AG04450 (cell line): ENCODE measurements around the gene FKBP8. TPM values are rescaled to one million over a fixed set of nuclear protein-coding genes. Genes with fewer than 3 reads are reported as not detected.
A peak's percentile ranks its signal among the peaks of the same experiment; 100 is the strongest.

Experiments used
- CTCF ChIA-PET: fragments of 300-600, 350-600 bp; formaldehyde crosslinking; extraction: SDS; loops from one replicate; lab custom pipeline; 2022; ENCODE audit warnings: antibody characterized with exemption, inconsistent platforms; lab: Charles Lee
- POLR2A ChIA-PET: fragments of 350-600 bp; formaldehyde crosslinking; extraction: SDS; loops from one replicate; lab custom pipeline; 2021; ENCODE audit warnings: antibody characterized with exemption, inconsistent platforms; lab: Yijun Ruan, JAX
- DNase-seq: peaks from one replicate; pipeline ENCODE4 v3.0.0-alpha.2; 2011; ENCODE audit warnings: low read depth, low spot score
- H3K27ac ChIP-seq: one replicate; pipeline ENCODE4 v1.5.1; 2012; ENCODE audit warnings: low read depth, low read length, control low read depth
- H3K27me3 ChIP-seq: one replicate; pipeline ENCODE4 v1.6.0; 2012; ENCODE audit warnings: low read length; ENCODE audit not compliant: control insufficient read depth, insufficient read depth
- H3K4me3 ChIP-seq: 2 replicates; pipeline ENCODE4 v1.5.1; 2011; ENCODE audit warnings: mild to moderate bottlenecking, low read depth, low read length, control low read depth
- H3K9me3 ChIP-seq: 2 replicates; pipeline ENCODE4 v1.5.1; 2012; ENCODE audit warnings: low read length; ENCODE audit not compliant: control insufficient read depth, insufficient read depth
- polyA plus RNA-seq: library from polyadenylated mRNA; depleted of rRNA; stranded (reverse); fragments of >200 nt; gene quantifications from 2 replicates; pipeline ENCODE4 v1.2.3, GENCODE V29; 2011
- TF ChIP-seq, protein P1 (sequence below): IDR thresholded peaks from 2 replicates; pipeline ENCODE4 v1.5.1; 2011; ENCODE audit warnings: low read depth, low read length, control low read depth, inconsistent platforms

FKBP8 gene
- polyA plus RNA-seq, 1 experiment: 123 TPM

DNA sequence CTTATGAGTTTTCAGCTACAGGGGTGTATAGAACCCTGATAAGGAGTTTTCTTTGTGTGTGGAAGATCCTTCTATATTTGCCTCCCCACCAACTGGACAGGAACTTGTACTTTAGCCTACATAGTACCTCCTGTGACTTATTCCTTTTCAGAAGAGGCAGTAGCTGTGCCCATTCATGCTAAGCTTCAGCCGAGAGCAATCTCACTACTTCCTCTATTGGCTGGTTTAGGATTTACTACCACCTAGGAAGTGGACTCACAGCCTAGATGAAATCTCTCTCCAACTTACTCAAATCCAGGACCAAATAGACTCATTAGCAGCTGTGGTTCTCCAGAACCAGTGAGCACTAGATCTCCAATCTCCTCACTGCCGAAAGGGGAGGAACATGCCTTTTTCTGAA lies 42.9 kb upstream of the FKBP8 start:
- Histone ChIP-seq H3K27me3 (peaks cover 3% of the 10 kb centered on the region), H3K27ac (no peak overlapping the region), H3K4me3 (no peak overlapping the region), H3K9me3 (no peaks in the 10 kb centered on the region)
- CTCF ChIA-PET: interaction anchor here (1.2 to 2.2 kb wide), 3 partner anchors 8 to 261 kb away, joined by 3 to 7 read pairs (median 4); no protein-coding TSS in a partner anchor
- TF ChIP-seq, protein P1, sequence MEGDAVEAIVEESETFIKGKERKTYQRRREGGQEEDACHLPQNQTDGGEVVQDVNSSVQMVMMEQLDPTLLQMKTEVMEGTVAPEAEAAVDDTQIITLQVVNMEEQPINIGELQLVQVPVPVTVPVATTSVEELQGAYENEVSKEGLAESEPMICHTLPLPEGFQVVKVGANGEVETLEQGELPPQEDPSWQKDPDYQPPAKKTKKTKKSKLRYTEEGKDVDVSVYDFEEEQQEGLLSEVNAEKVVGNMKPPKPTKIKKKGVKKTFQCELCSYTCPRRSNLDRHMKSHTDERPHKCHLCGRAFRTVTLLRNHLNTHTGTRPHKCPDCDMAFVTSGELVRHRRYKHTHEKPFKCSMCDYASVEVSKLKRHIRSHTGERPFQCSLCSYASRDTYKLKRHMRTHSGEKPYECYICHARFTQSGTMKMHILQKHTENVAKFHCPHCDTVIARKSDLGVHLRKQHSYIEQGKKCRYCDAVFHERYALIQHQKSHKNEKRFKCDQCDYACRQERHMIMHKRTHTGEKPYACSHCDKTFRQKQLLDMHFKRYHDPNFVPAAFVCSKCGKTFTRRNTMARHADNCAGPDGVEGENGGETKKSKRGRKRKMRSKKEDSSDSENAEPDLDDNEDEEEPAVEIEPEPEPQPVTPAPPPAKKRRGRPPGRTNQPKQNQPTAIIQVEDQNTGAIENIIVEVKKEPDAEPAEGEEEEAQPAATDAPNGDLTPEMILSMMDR: peak; percentile 13; the same call in 1 of the 2 replicates
- DNase-seq: no peak
- POLR2A ChIA-PET: interaction anchor here (1.1 kb wide), 1 partner anchor 15 kb away, joined by 3 read pairs; the partner anchor contains the start of gene UBA52

DNA sequence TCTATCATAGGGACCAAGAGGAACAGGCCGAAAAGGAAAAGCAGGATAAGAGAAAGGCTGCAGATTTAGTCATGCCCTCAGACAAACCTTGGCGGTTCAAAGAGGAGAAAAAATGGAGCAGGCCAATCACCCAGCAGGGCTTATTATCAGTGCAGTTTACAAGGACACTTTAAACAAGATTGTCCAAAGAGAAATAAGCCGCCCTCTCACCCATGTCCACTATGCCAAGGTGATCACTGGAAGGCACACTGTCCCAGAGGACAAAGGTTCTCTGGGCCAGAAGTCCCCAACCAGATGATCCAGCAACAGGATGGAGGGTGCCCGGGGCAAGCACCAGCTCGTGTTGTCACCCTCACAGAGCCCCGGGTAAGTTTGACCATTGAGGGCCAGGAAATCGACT lies 36.9 kb upstream of the FKBP8 start:
- CTCF ChIA-PET: interaction anchor here (1.0 kb wide), 1 partner anchor 14 kb away, joined by 4 read pairs; no protein-coding TSS in a partner anchor
- no peak for DNase-seq
- Histone ChIP-seq H3K4me3 (no peak overlapping the region), H3K27ac (no peak overlapping the region), H3K9me3 (no peaks in the 10 kb centered on the region), H3K27me3 (peaks cover 3% of the 10 kb centered on the region)
- TF ChIP-seq, protein P1: no peak
- POLR2A ChIA-PET: interaction anchor here (0.7 kb wide), 1 partner anchor 23 kb away, joined by 3 read pairs; the partner anchor contains the start of gene KXD1

DNA sequence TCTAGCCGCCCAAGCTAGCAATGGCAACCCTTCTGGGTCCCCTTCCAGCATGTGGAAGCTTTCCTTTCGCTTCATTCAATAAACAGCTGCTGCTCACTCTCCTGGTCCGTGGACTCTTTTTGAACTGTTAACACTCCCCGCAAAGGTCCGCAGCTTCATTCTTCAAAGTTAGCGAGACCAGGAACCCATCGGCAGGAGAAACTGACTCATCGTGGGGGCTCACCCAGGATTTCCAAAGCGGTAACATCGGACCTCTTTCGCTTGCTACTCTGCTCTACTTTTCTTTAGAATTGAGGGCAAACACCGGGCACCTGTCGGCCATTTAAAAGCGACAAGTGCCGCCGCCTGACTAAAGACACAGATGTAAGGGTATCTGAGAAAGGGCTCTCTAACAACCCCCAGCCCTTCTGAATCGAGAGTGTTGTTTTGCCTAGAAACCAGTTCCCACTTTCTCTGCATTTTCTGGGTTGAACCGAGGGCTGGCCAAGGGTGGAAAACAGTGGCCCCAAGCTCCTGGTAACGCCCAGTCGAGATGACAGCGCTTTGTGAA lies 34.1 kb upstream of the FKBP8 start:
- Histone ChIP-seq H3K27me3 (no peaks in the 10 kb centered on the region), H3K9me3 (no peaks in the 10 kb centered on the region), H3K4me3 (no peak overlapping the region), H3K27ac (no peak overlapping the region)
- ChIA-PET CTCF (no interaction called here), POLR2A (no interaction called here)
- DNase-seq: no peak
- TF ChIP-seq, protein P1: no peak

DNA sequence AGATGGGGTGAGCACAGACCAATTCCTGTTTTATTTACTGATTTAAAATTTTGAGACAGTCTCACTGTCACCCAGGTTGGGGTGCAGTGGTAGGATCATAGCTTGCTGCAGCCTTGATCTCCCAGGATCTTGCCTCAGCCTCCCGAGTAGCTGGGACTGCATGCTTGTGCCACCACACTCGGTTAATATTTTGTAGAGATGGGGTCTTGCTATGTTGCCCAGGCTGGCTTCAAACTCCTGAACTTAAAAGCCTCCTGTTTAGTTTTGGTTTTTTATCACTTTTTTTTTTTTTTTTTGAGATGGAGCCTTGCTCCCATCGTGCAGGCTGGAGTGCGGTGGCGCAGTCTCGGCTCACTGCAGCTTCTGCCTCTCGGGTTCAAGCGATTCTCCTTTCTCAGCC lies 33.0 kb upstream of the FKBP8 start:
- no peaks in the 10 kb centered on the region for H3K9me3 ChIP-seq
- no peak overlapping the region for H3K4me3 ChIP-seq
- ChIA-PET CTCF (no interaction called here), POLR2A (interaction anchor here (0.6 kb wide), 1 partner anchor 9 kb away, joined by 5 read pairs; no protein-coding TSS in a partner anchor)
- H3K27me3 ChIP-seq: no peaks in the 10 kb centered on the region
- TF ChIP-seq, protein P1: no peak
- no peak for DNase-seq
- no peak overlapping the region for H3K27ac ChIP-seq

DNA sequence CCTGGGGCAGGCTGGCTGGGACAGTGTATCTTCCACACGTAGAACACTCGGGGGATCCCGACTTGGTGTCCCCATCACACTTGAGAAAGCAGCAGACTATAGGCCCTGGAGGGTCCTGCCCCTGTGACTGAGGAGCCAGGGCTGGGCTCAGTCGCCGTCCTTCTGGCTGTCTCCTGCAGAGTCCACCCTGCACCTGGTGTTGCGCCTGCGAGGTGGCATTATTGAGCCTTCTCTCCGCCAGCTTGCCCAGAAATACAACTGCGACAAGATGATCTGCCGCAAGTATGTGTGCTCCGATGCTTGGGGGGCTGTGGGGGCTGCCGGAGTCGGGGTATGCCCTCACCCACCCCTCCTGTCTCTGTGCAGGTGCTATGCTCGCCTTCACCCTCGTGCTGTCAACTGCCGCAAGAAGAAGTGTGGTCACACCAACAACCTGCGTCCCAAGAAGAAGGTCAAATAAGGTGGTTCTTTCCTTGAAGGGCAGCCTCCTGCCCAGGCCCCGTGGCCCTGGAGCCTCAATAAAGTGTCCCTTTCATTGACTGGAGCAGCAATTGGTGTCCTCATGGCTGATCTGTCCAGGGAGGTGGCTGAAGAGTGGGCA lies 31.4 kb upstream of the FKBP8 start:
- Histone ChIP-seq H3K27me3 (no peaks in the 10 kb centered on the region), H3K4me3 (no peak overlapping the region), H3K9me3 (no peaks in the 10 kb centered on the region), H3K27ac (no peak overlapping the region)
- ChIA-PET CTCF (no interaction called here), POLR2A (no interaction called here)
- no peak for DNase-seq
- TF ChIP-seq, protein P1: no peak
